HG03060 (cell line): ENCODE data around the gene ABHD11.
"Not testable (repeated sequence)": the region's sequence is repeated elsewhere in the genome, so short reads cannot be mapped to it uniquely, and the experiment has no call there.

Experiments used
- ATAC-seq: cut with Tn5 transposase; IDR thresholded peaks from one replicate; pipeline ENCODE4 v1.9.1; 2021; ENCODE audit warnings: low read depth, moderate number of reproducible peaks; ENCODE audit not compliant: unreplicated experiment

Gene ABHD11, protein sequence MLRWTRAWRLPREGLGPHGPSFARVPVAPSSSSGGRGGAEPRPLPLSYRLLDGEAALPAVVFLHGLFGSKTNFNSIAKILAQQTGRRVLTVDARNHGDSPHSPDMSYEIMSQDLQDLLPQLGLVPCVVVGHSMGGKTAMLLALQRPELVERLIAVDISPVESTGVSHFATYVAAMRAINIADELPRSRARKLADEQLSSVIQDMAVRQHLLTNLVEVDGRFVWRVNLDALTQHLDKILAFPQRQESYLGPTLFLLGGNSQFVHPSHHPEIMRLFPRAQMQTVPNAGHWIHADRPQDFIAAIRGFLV

DNA sequence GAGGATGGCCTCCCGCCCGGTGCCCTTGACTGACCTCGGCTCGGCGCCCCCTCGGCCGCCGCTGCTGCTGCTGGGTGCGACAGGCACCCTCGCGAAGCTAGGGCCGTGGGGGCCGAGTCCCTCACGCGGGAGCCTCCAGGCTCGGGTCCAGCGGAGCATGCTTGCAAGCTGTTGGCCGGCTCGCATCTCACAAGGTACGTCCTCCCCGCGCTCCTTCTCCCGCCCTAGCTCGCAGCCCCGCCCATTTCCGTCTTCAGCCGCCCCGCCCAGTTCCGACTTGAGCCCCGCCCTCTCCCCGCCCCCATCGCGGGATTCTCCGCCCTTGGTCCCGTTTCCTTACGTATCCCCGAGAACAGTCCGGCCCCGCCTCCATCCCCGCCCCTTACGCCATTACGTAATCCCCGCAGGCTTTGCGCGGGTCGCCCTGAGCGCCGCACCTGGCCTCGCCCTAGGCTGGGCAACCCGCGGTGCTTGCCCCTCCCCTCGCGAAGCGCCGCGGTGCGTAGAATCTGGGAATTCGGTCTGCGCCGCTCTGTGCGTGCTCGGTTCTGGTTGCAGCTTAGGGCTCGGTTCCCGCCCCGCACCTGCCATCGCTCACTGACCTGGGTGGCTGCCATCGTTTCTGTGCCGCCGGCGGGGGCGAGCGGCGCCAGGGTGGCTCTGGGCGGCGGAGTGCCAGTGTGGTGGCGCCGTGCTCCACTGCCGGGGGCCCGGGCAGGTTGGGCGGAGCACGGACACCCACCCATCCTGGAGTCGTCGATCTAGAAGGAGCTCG lies at the start of gene ABHD11:
ABHD11 (minus strand) TSS at position 191 of the 775 bp plus-strand sequence; CDS start at position 159, 32 bp downstream.
- ATAC-seq, result peak; percentile 48

DNA sequence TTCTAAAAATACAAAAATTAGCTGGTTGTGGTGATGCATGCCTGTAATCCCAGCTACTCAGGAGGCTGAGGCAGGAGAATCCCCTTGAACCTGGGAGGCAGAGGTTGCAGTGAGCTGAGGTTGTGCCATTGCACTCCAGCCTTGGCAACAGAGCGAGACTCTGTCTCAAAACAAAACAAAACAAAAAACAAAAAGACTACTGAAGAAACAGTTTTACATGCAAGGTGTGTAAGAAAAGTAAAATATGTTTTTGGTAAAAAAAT lies 49.1 kb upstream of the ABHD11 start:
- ATAC-seq, result not testable (repeated sequence)

- ATAC-seq, result no peak
Measured at GRCh38 chr7:73786588-73786987, 48.0 kb upstream of the ABHD11 start.

DNA sequence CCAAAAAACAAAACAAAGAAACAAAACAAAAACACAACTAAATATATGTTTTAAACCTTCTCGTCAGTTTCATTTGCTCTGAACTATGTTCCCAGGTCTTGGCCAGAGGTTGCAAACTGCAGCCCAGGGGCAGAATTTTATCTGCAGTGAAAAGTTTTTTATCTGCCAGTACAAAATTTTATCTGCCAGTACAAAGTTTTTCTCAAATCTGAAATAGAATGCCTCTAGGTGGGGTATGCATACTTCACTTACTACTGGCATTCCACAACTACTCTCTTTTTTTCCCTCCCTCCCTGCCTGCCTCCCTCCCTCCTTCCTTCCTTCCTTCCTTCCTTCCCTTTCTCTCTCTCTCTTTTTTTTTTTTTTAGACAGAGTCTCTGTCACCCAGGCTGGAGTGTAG lies 40.9 kb upstream of the ABHD11 start:
- no peak for ATAC-seq

DNA sequence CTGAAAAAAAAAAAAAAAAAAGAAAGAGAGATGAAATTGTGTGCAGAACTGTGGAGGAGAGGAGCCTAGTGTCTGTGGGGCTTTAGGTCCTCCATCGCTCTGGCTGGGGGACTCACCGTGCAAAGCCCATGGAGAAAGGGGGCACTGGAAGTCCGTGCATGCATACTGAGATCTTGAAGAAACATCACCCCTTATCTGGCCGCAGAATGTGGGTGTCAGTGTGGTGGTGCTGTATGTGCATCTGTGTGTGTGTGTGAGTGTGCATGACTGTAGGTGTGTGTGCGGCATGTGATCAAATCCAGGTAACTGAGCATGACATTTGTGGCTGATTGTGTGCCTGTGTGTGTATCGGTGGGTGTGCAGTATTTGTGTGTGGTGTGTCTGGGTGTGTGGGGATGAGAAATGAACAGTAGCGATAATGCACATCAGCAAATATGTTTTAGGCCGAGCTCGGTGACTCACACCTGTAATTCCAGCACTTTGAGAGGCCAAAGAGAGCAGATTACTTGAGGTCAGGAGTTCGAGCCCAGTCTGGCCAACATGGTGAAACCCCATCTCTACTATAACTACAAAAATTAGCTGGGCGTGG lies 40.3 kb upstream of the ABHD11 start:
- ATAC-seq, result no peak

DNA sequence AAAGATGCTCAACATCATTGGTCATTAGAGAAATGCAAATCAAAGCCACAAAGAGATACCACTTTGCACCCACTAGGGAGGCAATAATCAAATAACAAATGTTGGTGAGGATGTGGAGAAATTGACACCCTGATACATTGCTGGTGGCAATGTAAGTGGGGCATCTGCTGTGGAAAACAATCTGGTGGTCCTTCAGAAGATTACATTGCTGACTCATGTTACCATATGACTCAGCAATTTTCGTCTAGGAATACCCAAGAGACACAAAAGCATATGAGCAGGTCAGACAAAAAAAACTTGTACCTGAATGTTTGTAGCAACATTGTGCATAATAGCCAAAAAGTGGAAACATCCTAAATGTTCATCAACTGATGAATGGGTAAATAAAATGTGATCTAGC lies 36.3 kb upstream of the ABHD11 start:
- ATAC-seq, result no peak

- ATAC-seq, result no peak
Measured at GRCh38 chr7:73773700-73774517, 35.3 kb upstream of the ABHD11 start.

DNA sequence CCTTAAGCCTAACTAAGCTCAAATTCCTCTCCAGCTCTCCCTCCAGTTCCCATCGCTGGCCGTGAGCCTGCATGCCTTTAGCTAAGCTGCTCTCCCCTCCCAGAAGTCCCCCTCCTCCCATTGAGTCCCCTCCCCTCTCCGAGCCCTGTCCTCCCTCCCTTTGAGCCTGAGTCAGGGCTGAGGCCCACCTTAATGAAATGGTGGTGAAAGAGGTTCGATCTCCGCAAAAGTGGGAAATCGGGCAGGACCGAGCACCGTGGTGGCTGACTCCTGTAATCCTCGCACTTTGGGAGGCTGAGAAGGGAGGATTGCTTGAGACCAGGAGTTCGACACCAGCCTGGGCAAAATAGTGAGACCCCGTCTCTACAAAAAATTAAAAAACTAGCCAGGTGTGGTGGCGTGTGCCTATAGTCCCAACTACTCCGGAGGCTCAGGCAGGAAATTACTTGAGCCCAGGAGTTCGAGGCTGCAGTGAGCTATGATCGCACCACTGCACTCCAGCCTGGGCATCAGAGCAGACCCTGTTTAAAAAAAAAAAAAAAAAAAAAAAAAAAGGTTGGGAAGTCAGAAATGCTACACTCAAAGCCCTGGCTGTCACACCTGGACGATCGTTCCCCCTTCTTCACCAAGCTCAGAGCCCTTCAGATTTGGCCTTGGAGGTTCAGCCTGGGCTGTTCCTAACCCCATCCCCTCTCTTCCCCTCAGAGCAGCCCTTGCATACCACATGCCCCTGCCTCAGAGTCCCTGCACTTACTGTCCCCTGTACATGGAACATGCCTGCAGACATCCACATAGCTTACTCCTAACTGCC lies 32.5 kb upstream of the ABHD11 start:
- ATAC-seq, result no peak

GRCh38 chr7:73770002-73770859 lies 31.6 kb upstream of the ABHD11 start, which contains the start of gene CLDN3:
Gene CLDN3 (minus strand): TSS chr7:73770270. CDS start chr7:73770049, 221 bp downstream.
- ATAC-seq, result no peak

- no peak for ATAC-seq
Measured at GRCh38 chr7:73769481-73770001, 30.9 kb upstream of the ABHD11 start.

DNA sequence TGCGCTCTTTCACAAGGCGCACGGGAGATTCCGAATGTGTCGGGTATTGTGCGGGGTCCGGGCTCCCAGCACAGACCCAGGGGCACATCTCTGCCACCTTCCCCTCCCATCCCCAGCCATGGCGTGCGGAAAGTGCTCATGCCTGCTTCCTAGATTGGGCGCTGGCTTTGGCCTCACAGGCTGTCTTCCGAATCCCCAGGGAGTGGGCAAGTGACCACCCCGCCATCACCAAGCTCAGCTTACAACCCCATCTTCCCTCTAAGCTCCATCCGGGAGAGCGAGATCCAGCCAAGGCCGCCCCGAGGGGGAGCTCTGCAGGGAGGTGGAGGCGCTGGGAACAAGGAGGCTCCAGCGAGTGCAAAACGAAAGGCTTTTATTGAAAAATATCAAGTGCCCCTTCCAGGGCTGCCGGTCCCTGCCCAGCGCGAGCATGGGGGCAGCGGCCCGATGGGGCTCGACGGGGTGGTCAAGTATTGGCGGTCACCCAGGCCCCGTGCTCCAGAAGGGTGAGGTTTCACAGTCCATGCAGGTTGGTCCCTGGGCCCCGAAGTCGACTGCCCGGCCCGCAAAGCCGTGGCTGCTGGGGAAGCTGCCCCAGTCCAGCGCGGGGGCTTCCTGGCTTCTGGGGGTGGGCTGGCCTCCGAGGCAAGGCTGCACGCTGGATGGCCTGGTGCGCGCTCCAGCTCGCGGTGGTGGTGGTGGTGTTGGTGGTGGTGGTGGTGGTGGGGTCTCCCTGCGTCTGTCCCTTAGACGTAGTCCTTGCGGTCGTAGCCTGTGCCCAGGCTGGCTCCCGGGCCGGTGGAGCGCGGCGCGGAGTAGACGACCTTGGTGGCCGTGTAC lies 30.3 kb upstream of the ABHD11 start:
- ATAC-seq, result no peak

DNA sequence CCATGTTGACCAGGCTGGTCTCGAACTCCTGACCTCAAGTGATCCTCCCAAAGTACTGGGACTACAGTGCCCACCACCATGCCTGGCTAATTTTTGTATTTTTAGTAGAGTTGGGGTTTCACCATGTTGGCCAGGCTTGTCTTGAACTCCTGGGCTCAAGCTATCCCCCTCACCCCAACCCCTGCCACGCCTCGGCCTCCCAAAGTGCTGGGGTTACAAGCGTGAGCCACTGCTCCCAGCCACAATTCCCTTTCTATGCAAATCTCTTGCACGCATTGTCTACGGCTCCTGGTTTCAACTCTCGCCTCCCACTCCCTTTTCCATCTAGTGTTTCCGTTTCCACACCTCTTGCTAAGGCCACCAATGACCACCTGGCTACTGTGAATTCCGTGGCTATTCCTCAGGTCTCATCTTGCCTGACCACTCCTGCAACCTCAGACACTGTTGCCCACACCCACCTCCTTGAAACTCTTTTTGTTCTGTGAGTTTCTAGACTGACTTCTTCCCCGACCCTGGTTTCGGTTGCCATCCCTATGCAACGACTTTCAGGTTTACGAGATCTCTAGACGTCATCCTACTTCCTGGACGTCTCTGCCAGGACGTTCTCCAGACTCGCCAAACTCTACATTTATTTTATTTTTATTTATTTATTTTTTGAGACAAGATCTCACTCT lies 28.1 kb upstream of the ABHD11 start:
- no peak for ATAC-seq

- no peak for ATAC-seq
Measured at GRCh38 chr7:73762659-73762999, 24.0 kb upstream of the ABHD11 start.

- ATAC-seq, result no peak
Measured at GRCh38 chr7:73761854-73762658, 23.5 kb upstream of the ABHD11 start.

DNA sequence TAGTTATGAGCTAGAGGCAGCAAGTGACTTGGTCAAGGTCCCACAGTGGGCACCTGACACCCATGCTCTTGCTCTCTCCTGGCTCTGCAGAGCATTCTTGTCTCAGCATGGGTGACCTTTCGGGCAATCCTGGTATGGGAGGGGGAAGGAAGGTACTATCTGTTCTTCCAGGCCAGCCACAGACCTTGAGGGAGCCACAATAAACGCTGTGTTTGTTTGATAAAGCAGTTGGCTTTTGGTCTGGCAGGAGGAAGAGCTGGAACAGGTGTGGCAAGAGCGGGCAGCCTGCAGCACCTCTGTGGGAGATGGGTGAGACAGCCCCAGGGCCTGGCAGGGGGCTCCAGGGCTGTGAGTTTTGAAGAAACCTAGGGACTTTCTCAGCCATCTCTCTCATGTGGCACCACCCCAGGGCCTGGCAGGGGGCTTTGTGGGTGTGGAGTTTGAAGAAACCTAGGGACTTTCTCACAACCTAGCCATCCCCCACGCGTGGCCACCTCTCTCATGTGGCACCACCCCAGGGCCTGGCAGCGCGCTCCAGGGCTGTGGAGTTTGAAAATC lies 20.1 kb upstream of the ABHD11 start:
- no peak for ATAC-seq

DNA sequence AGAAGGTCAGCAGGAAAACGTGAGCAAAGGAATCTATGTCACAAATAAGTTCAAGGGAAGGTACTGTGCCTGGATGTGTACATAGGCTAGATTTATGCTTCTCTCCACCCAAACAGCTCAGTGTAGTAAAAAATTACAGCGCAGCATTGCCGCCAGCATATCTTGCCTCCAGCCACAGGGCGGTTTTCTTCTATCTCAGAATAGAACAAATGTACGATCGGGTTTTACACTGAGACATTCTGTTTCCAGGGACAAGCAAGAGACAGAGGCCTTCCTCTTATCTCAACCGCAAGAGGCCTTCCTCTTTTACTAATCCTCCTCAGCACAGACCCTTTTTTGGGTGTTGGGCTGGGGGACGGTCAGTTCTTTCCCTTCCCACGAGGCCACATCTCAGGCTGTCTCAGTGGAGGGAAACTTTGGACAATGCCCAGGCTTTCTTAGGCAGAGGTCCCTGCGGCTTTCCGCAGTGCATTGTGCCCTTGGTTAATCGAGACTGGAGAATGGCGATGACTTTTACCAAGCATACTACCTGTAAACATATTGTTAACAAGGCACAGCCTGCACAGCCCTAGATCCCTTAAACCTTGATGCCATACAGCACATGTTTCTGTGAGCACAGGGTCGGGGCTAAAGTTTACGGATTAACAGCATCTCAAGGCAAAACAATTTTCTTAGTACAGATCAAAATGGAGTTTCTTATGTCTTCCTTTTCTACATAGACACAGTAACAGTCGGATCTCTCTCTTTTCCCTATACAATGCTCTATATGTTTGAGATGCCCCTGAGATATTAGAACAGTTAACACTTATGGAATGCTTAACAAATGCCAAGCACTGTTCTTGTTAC lies 11.6 kb upstream of the ABHD11 start:
- ATAC-seq, result no peak
